Endothelial cell of umbilical vein (primary cell): ENCODE data around the gene HIP1. TPM values are rescaled to one million over a fixed set of nuclear protein-coding genes. Genes with fewer than 3 reads are reported as not detected.

Source experiments
- BruUV-seq: library from RNA; stranded (reverse); fragments of 400-500 nt; replicated peaks from 2 replicates; lab custom pipeline; 2021; lab: Mats Ljungman, UMichigan
- CTCF ChIA-PET: fragments of 300-600, 350-600 bp; sonication (Branson Sonifier 250); formaldehyde crosslinking; loops from one replicate; lab custom pipeline; 2021; ENCODE audit warnings: antibody characterized with exemption, inconsistent platforms; lab: Charles Lee
- POLR2A ChIA-PET: fragments of 300-600, 350-600 bp; sonication (Branson Sonifier 250); formaldehyde crosslinking; loops from one replicate; lab custom pipeline; 2021; ENCODE audit warnings: antibody characterized with exemption, inconsistent platforms; lab: Charles Lee
- DNase-seq: peaks from one replicate; pipeline ENCODE4 v3.0.0-alpha.2; 2011; ENCODE audit warnings: low read depth, low spot score
- FAIRE-seq: peaks from 2 replicates; lab custom pipeline; 2011; peaks lifted over from hg19 to GRCh38; lab: Jason Lieb, UNC
- H2AFZ ChIP-seq: 2 replicates; pipeline ENCODE4 v1.6.0; 2012; ENCODE audit warnings: low read depth, low read length, control low read depth, inconsistent platforms
- H3K27ac ChIP-seq: 2 replicates; pipeline ENCODE4 v1.5.1; 2011; ENCODE audit warnings: low read depth, mild to moderate bottlenecking, control low read depth, low read length, moderate library complexity; ENCODE audit not compliant: insufficient read depth
- H3K27me3 ChIP-seq, 2 experiments: 2 replicates each; pipeline versions ENCODE4 v1.6.0 to v1.6.1; 2011; ENCODE audit warnings: low read length in 2 of 2, mixed read lengths in 1 of 2; ENCODE audit not compliant: control insufficient read depth in 2 of 2, insufficient read depth in 2 of 2
- H3K36me3 ChIP-seq, 2 experiments: 2 replicates in 1 of 2; 3 replicates in 1 of 2; pipeline ENCODE4 v1.5.1; 2011; ENCODE audit warnings: low read length in 2 of 2, mild to moderate bottlenecking in 1 of 2, moderate library complexity in 1 of 2; ENCODE audit not compliant: control insufficient read depth in 2 of 2, insufficient read depth in 2 of 2; ENCODE audit errors: extremely low read depth in 1 of 2
- H3K4me1 ChIP-seq: 3 replicates; pipeline ENCODE4 v1.5.1; 2011; ENCODE audit warnings: mild to moderate bottlenecking, low read length; ENCODE audit not compliant: control insufficient read depth, insufficient read depth; ENCODE audit errors: extremely low read depth
- H3K4me2 ChIP-seq: 2 replicates; pipeline ENCODE4 v1.6.1; 2011; ENCODE audit warnings: low read length, control low read depth, mixed read lengths; ENCODE audit not compliant: insufficient read depth
- H3K4me3 ChIP-seq, 3 experiments: fragments of 200-600 bp in 1 of 3; sonication (generic), shearing (Covaris generic) in 1 of 3; replicated peaks in 1 of 3; 2 replicates each; pipeline ENCODE4 v1.5.1; 2011 to 2016; ENCODE audit warnings: control low read depth in 3 of 3, low read length in 3 of 3, mild to moderate bottlenecking in 2 of 3, inconsistent platforms in 1 of 3, low read depth in 1 of 3, moderate library complexity in 1 of 3; ENCODE audit not compliant: insufficient read depth in 1 of 3
- H3K79me2 ChIP-seq: 2 replicates; pipeline ENCODE4 v1.6.0; 2012; ENCODE audit warnings: low read length, inconsistent platforms; ENCODE audit not compliant: control insufficient read depth, insufficient read depth
- H3K9ac ChIP-seq: replicated peaks from 2 replicates; pipeline ENCODE3; 2011; ENCODE audit warnings: low read length, control low read depth; ENCODE audit not compliant: insufficient read depth; ENCODE audit errors: extremely low read depth
- H3K9me1 ChIP-seq: replicated peaks from 3 replicates; pipeline ENCODE4 v1.6.0; 2011; ENCODE audit warnings: mild to moderate bottlenecking, low read length; ENCODE audit not compliant: control insufficient read depth, insufficient read depth; ENCODE audit errors: extremely low read depth
- H3K9me3 ChIP-seq: replicated peaks from 2 replicates; pipeline ENCODE4 v1.5.1; 2012; ENCODE audit warnings: low read length, inconsistent platforms; ENCODE audit not compliant: control insufficient read depth, insufficient read depth
- H4K20me1 ChIP-seq: replicated peaks from 2 replicates; pipeline ENCODE3; 2011; ENCODE audit warnings: mild to moderate bottlenecking, low read length; ENCODE audit not compliant: control insufficient read depth, insufficient read depth; ENCODE audit errors: extremely low read depth
- CTCF ChIP-seq, 2 donors: IDR thresholded peaks; 1 replicate in 1 of 2; 2 replicates in 1 of 2; pipeline ENCODE4 v1.5.1; 2011; ENCODE audit warnings: low read length in 2 of 2, mild to moderate bottlenecking in 2 of 2, moderate library complexity in 2 of 2, control low read depth in 1 of 2, inconsistent platforms in 1 of 2, low read depth in 1 of 2; ENCODE audit not compliant: insufficient read depth in 1 of 2; ENCODE audit errors: extremely low read depth in 1 of 2
- EZH2 ChIP-seq: IDR thresholded peaks from 2 replicates; pipeline ENCODE4 v1.6.1; 2012; ENCODE audit warnings: borderline replicate concordance, low read depth, mild to moderate bottlenecking, moderate library complexity, low read length, inconsistent platforms; ENCODE audit not compliant: severe bottlenecking
- FOS ChIP-seq: IDR thresholded peaks from 2 replicates; pipeline ENCODE4 v1.6.1; 2011; ENCODE audit warnings: mild to moderate bottlenecking, low read length, moderate library complexity, borderline replicate concordance; ENCODE audit not compliant: insufficient read depth
- GATA2 ChIP-seq: IDR thresholded peaks from 2 replicates; pipeline ENCODE4 v1.7.0; 2011; ENCODE audit warnings: low read depth, mild to moderate bottlenecking, moderate library complexity, mixed read lengths, low read length; ENCODE audit not compliant: insufficient read length, insufficient read depth
- JUN ChIP-seq: IDR thresholded peaks from 2 replicates; pipeline ENCODE4 v1.6.1; 2011; ENCODE audit warnings: borderline replicate concordance, low read depth; ENCODE audit not compliant: insufficient read length, insufficient read depth
- MAX ChIP-seq: IDR thresholded peaks from 2 replicates; pipeline ENCODE4 v1.6.1; 2011; ENCODE audit not compliant: insufficient read depth, insufficient read length
- dilution Hi-C: fragments of 300-500 bp; cut with MboI; formaldehyde crosslinking; loops from one replicate; pipeline ENCODE4 v1.15.0; 2019; ENCODE audit warnings: low sequenced_read_pairs; ENCODE audit not compliant: extremely low pct_ligation_motif_present
- intact Hi-C: fragments of 100-400 bp; cut with micrococcal nuclease; formaldehyde crosslinking; loops from one replicate; pipeline ENCODE4 v1.10.0; 2022
- polyA plus RNA-seq, 4 experiments: library from polyadenylated mRNA; depleted of rRNA in 3 of 4; stranded (reverse) in 3 of 4; unstranded in 1 of 4; fragments of >200 nt; gene quantifications; 2 replicates each; pipeline versions ENCODE4 v1.2.1 to v1.2.3, GENCODE V29; 2011 to 2012; ENCODE audit warnings: missing spikeins in 1 of 4
- total RNA-seq: library from RNA; stranded (reverse); gene quantifications from 2 replicates; pipeline ENCODE4 v1.2.3, GENCODE V29; 2021

HIP1 gene
- total and polyA plus RNA-seq, 2 donors (not counting 3 experiments of a cell fraction or from before 2014, with no cell fraction given) = 23.7 to 47.6 TPM

- no peaks in the 10 kb centered on the region for H3K9me1 ChIP-seq
These were observed 109.7 kb downstream of the HIP1 start for GRCh38 chr7:75629044-75629443.

More at GRCh38 chr7:75629044-75629443, 109.7 kb downstream of the HIP1 start:
- Histone ChIP-seq H3K4me3 (no peak overlapping the region), H3K27ac (no peak overlapping the region), H3K36me3 (no peaks in the 10 kb centered on the region), H3K4me1 (no peaks in the 10 kb centered on the region), H3K9me3 (no peaks in the 10 kb centered on the region), H3K9ac (no peak overlapping the region), H3K27me3 (no peaks in the 10 kb centered on the region), H2AFZ (no peak overlapping the region), H4K20me1 (no peaks in the 10 kb centered on the region), H3K4me2 (no peak overlapping the region), H3K79me2 (no peaks in the 10 kb centered on the region)
- dilution Hi-C loops = no loop called here
- CTCF ChIA-PET = no interaction called here
- intact Hi-C loops = no loop called here
- POLR2A ChIA-PET = no interaction called here
- TF ChIP-seq MAX (no peak), EZH2 (no peak), CTCF (IDR thresholded peaks at IDR 0.05; ENCODE audit: extremely low read depth in 1 of 2, insufficient read depth in 1 of 2, low read depth in 1 of 2, low read length in 2 of 2) (no peak), JUN (no peak), FOS (no peak), GATA2 (no peak)
- FAIRE-seq (no peak), DNase-seq (no peak)
- BruUV-seq = no TSS peak
